CD8-positive, alpha-beta memory T cell (primary cell): ENCODE measurements around the gene DPP7. TPM values are rescaled to one million over a fixed set of nuclear protein-coding genes. Genes with fewer than 3 reads are reported as not detected.

ENCODE experiments used
- CTCF ChIA-PET: fragments of 350-600 bp; sonication (Branson Sonifier 250); formaldehyde crosslinking; loops from one replicate; lab custom pipeline; 2021; ENCODE audit warnings: antibody characterized with exemption; lab: Charles Lee
- POLR2A ChIA-PET: fragments of 350-600 bp; sonication (Branson Sonifier 250); formaldehyde crosslinking; loops from one replicate; lab custom pipeline; 2021; ENCODE audit warnings: antibody characterized with exemption; lab: Charles Lee
- DNase-seq, 5 donors: peaks; one replicate each; pipeline versions ENCODE4 v3.0.0 to v3.0.0-alpha.2; 2020 to 2022; ENCODE audit warnings: mixed read lengths in 1 of 5
- H3K27ac ChIP-seq: one replicate; pipeline ENCODE4 v1.7.0; 2013; ENCODE audit warnings: low read depth, mild to moderate bottlenecking, low read length, moderate library complexity
- H3K27me3 ChIP-seq: 2 replicates; pipeline ENCODE4 v1.7.0; 2013; ENCODE audit warnings: low read length, mild to moderate bottlenecking; ENCODE audit not compliant: insufficient read depth, poor library complexity, severe bottlenecking
- H3K36me3 ChIP-seq: 2 replicates; pipeline ENCODE4 v1.7.0; 2013; ENCODE audit warnings: mild to moderate bottlenecking, low read length, moderate library complexity; ENCODE audit not compliant: insufficient read depth
- H3K4me1 ChIP-seq: 2 replicates; pipeline ENCODE4 v1.7.0; 2013; ENCODE audit warnings: mild to moderate bottlenecking, low read length, moderate library complexity; ENCODE audit not compliant: insufficient read depth
- H3K4me3 ChIP-seq: 2 replicates; pipeline ENCODE4 v1.7.0; 2013; ENCODE audit warnings: mild to moderate bottlenecking, low read length
- H3K9me3 ChIP-seq: 2 replicates; pipeline ENCODE4 v1.7.0; 2013; ENCODE audit warnings: mild to moderate bottlenecking, low read length
- H3K27ac Mint-ChIP-seq, 8 donors: one replicate each; pipeline ENCODE4 v1.8.0; 2020 to 2021; ENCODE audit warnings: mixed read lengths in 8 of 8, mild to moderate bottlenecking in 6 of 8, inconsistent platforms in 3 of 8, moderate library complexity in 3 of 8
- H3K27me3 Mint-ChIP-seq, 2 donors: one replicate each; pipeline ENCODE4 v1.8.0; 2020 to 2021; ENCODE audit warnings: mixed read lengths in 2 of 2, mild to moderate bottlenecking in 1 of 2, moderate library complexity in 1 of 2
- H3K36me3 Mint-ChIP-seq, 3 donors: one replicate each; pipeline ENCODE4 v1.8.0; 2020 to 2021; ENCODE audit warnings: mixed read lengths in 3 of 3, inconsistent platforms in 1 of 3, mild to moderate bottlenecking in 1 of 3
- H3K4me1 Mint-ChIP-seq, 3 donors: one replicate each; pipeline ENCODE4 v1.8.0; 2020 to 2021; ENCODE audit warnings: mixed read lengths in 3 of 3, inconsistent platforms in 1 of 3, mild to moderate bottlenecking in 1 of 3
- H3K4me3 Mint-ChIP-seq, 7 donors: one replicate each; pipeline ENCODE4 v1.8.0; 2020 to 2021; ENCODE audit warnings: mixed read lengths in 7 of 7, mild to moderate bottlenecking in 6 of 7, moderate library complexity in 4 of 7, inconsistent platforms in 2 of 7
- H3K9me3 Mint-ChIP-seq, 5 donors: one replicate each; pipeline ENCODE4 v1.8.0; 2020 to 2022; ENCODE audit warnings: mixed read lengths in 5 of 5, mild to moderate bottlenecking in 3 of 5, moderate library complexity in 2 of 5, inconsistent platforms in 1 of 5
- polyA plus RNA-seq: library from polyadenylated mRNA; unstranded; fragments of 300-500 nt; fragmentation: Illumina TruSeq; gene quantifications from one replicate; pipeline ENCODE4 v1.2.3, GENCODE V29; 2021
- total RNA-seq, 2 experiments: library from RNA; stranded (reverse); gene quantifications; one replicate each; pipeline ENCODE4 v1.2.3, GENCODE V29; 2021

Gene DPP7
- total and polyA plus RNA-seq, 3 experiments from 2014 or later = 158 to 308 (median 294) TPM

DNA sequence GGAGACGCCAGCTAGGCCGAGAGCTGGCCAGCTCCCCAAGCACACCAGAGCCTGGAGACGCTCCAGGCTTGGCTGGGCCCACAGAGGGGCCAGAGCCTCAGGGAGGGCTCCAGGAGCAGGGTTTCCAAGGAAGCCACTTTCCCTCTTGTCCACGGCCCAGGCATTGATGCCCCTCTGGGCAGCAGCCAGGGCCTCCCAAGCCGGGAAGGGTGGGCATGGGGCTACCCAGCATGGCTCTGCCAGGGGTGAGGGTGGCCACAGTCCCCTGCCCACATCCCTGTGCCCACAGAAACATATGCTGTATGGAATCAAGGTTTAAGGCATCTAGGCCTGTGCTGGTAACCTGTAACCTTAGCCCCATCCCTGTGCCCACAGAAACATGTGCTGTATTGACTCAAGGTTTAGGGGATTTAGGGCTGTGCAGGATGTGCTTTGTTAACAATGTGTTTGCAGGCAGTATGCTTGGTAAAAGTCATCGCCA, 1.5 kb upstream of the DPP7 start:
- peaks cover 0 to 10% (median 0%) of the 10 kb centered on the region in 3 donors for H3K36me3 Mint-ChIP-seq
- POLR2A ChIA-PET = interaction anchor here (1.3 kb wide), 1 partner anchor 125 kb away, joined by 4 read pairs; the partner anchor contains the start of gene TUBB4B
- H3K9me3 Mint-ChIP-seq = no peaks in the 10 kb centered on the region

DNA sequence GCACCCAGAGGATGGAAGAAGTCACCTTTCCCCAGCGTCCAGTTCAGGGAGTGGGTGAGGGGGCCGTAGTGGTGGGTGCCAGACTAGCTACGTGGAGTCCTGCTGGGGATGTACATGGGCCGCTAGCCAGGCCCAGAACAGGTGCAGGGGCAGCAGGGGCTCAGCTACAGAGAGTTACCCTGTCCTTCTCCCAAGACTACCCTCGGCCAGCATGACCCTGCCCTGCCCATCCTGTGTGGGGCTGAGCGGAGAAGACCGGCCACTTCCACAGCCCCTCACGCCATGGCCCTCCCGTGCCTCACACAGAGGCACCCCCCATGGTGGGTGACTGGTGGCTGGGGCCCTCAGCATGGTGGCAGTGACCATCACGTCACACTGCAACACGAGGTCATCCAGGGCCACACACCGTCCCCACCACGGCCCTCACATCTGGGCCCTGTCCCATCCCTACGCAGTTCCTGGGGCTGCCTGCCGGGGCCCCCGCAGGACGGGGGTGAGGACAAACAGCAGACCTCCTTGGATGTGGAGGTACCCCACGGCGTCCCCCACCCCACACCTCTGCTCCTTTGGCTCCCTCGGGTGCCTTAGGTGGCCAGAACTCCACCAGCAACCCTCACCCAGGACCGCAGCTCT, 977 bp upstream of the DPP7 start:
- Mint-ChIP-seq H3K36me3 (peaks cover 0 to 14% (median 0%) of the 10 kb centered on the region in 3 donors), H3K9me3 (no peaks in the 10 kb centered on the region), H3K27me3 (peaks cover 0 to 1% of the 10 kb centered on the region in 2 donors), H3K4me3 (peak overlapping the region in 3 of 7 donors; percentile 20 to 66 (median 25)), H3K27ac (no peak overlapping the region), H3K4me1 (peaks cover 0 to 12% (median 3%) of the 10 kb centered on the region in 3 donors)
- Histone ChIP-seq H3K27me3 (no peaks in the 10 kb centered on the region), H3K4me3 (peak overlapping the region; percentile 50), H3K4me1 (peaks cover 10% of the 10 kb centered on the region), H3K27ac (no peak overlapping the region), H3K9me3 (no peaks in the 10 kb centered on the region), H3K36me3 (no peaks in the 10 kb centered on the region)
- DNase-seq = no peak
- ChIA-PET POLR2A (interaction anchor here (0.9 to 1.3 kb wide), 4 partner anchors 20 to 125 kb away, joined by 3 to 7 read pairs (median 5); partner anchors contain the start of genes MAN1B1 and TUBB4B), CTCF (interaction anchor here (0.8 to 1.6 kb wide), 5 partner anchors 20 to 121 kb away, joined by 3 to 6 read pairs (median 4); partner anchors contain the start of gene RNF224)

More for the DNA sequence above, 1.5 kb upstream of the DPP7 start:
- peak overlapping the region in 1 of 8 donors; percentile 88 for H3K27ac Mint-ChIP-seq
- CTCF ChIA-PET = interaction anchor here (1.4 to 1.6 kb wide), 2 partner anchors 99 to 120 kb away, joined by 3 to 4 read pairs; no protein-coding TSS in a partner anchor
- Histone ChIP-seq H3K27ac (no peak overlapping the region), H3K4me3 (no peak overlapping the region), H3K9me3 (no peaks in the 10 kb centered on the region), H3K36me3 (no peaks in the 10 kb centered on the region), H3K27me3 (no peaks in the 10 kb centered on the region), H3K4me1 (peaks cover 10% of the 10 kb centered on the region)
- peaks cover 0 to 12% (median 3%) of the 10 kb centered on the region in 3 donors for H3K4me1 Mint-ChIP-seq
- peaks cover 0 to 1% of the 10 kb centered on the region in 2 donors for H3K27me3 Mint-ChIP-seq
- no peak for DNase-seq
- peak overlapping the region in 3 of 7 donors; percentile 25 to 77 (median 44) for H3K4me3 Mint-ChIP-seq

DNA sequence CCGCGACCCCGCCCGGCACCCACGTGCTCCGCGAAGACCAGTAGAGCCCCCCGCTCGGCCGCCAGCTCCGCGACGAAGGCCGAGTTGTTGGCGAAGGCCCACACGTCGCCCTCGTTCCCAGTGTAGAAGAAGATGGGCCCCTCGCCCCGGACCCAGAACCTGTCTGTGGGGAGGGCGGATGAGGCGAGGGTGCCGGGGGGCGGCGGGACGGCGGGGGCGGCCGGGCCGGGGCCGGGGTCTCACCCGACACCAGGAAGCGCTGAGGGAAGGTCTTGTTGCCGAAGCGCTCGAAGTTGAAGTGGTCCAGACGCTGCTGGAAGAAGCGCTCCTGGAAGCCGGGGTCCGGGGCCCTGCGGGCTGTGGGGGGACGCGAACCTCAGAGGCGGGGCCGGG, 317 bp downstream of the DPP7 start:
- Mint-ChIP-seq H3K4me3 (peak overlapping the region; percentile 24 to 64 (median 51)), H3K4me1 (peaks cover 0 to 12% (median 3%) of the 10 kb centered on the region in 3 donors), H3K27me3 (peaks cover 0 to 1% of the 10 kb centered on the region in 2 donors), H3K27ac (peak overlapping the region in 1 of 8 donors; percentile 29), H3K36me3 (peaks cover 0 to 23% (median 0%) of the 10 kb centered on the region in 3 donors), H3K9me3 (no peaks in the 10 kb centered on the region)
- peak overlapping the region; percentile 50 for H3K4me3 ChIP-seq
- H3K27ac ChIP-seq = peak overlapping the region; percentile 38
- H3K27me3 ChIP-seq = no peaks in the 10 kb centered on the region
- CTCF ChIA-PET = interaction anchor here (1.5 to 1.8 kb wide), 4 partner anchors 18 to 122 kb away, joined by 4 to 12 read pairs (median 6); partner anchors contain the start of gene RNF224
- no peaks in the 10 kb centered on the region for H3K9me3 ChIP-seq
- H3K36me3 ChIP-seq = no peaks in the 10 kb centered on the region
- DNase-seq = no peak
- peaks cover 10% of the 10 kb centered on the region for H3K4me1 ChIP-seq
- POLR2A ChIA-PET = interaction anchor here (0.7 to 1.8 kb wide), 5 partner anchors 15 to 127 kb away, joined by 3 to 10 read pairs (median 6); partner anchors contain the start of gene TUBB4B

DNA sequence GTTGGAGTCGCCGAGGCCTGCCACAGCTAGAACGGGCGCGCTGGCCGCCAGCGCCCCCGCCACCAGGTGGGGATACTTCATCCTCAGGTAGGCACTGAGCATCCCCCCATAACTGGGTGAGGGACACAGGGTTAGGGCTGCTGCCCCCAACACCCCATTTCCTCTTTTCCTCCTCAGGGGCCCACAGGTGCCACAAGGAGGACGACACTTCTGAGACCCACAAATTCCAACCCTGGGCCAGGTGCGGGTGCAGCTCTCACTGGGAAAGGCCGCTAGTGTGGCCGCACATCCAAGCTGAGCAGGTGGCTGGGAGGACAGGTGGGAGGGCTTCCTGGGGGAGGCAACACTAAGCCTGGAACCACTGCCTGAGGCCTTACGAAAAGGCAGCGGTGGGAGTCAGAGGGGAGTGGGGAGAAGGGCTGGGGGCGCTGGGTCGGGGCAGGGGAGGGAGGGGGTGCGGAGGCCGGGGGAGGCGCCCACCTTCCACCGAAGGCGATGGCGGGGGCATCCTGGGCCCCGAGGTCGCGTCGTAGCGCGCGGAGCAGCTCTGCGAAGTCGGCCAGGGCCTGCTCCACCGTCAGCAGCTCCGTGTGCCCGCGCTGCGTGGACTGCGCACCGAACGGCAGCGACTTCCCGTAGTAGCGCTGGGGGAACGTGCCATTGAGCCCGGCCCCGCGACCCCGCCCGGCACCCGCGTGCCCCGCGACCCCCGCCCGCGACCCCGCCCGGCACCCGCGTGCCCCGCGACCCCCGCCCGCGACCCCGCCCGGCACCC, 961 bp downstream of the DPP7 start:
- Mint-ChIP-seq H3K27ac (peak overlapping the region in 2 of 8 donors; percentile 51 to 63), H3K9me3 (no peaks in the 10 kb centered on the region), H3K36me3 (peaks cover 0 to 30% (median 0%) of the 10 kb centered on the region in 3 donors), H3K27me3 (peaks cover 0 to 1% of the 10 kb centered on the region in 2 donors), H3K4me1 (peaks cover 0 to 9% (median 3%) of the 10 kb centered on the region in 3 donors), H3K4me3 (peak overlapping the region; percentile 24 to 87 (median 69))
- Histone ChIP-seq H3K27me3 (no peaks in the 10 kb centered on the region), H3K4me1 (peaks cover 10% of the 10 kb centered on the region), H3K4me3 (no peak overlapping the region), H3K27ac (no peak overlapping the region), H3K36me3 (peaks cover 2% of the 10 kb centered on the region), H3K9me3 (no peaks in the 10 kb centered on the region)
- ChIA-PET CTCF (interaction anchor here (1.7 to 1.8 kb wide), 3 partner anchors 18 to 123 kb away, joined by 4 to 12 read pairs (median 7); no protein-coding TSS in a partner anchor), POLR2A (interaction anchor here (0.5 to 1.8 kb wide), 6 partner anchors 10 to 127 kb away, joined by 3 to 10 read pairs (median 4); partner anchors contain the start of genes MAN1B1 and TUBB4B)
- DNase-seq = peak in 2 of 5 donors; percentile 33 to 64

DNA sequence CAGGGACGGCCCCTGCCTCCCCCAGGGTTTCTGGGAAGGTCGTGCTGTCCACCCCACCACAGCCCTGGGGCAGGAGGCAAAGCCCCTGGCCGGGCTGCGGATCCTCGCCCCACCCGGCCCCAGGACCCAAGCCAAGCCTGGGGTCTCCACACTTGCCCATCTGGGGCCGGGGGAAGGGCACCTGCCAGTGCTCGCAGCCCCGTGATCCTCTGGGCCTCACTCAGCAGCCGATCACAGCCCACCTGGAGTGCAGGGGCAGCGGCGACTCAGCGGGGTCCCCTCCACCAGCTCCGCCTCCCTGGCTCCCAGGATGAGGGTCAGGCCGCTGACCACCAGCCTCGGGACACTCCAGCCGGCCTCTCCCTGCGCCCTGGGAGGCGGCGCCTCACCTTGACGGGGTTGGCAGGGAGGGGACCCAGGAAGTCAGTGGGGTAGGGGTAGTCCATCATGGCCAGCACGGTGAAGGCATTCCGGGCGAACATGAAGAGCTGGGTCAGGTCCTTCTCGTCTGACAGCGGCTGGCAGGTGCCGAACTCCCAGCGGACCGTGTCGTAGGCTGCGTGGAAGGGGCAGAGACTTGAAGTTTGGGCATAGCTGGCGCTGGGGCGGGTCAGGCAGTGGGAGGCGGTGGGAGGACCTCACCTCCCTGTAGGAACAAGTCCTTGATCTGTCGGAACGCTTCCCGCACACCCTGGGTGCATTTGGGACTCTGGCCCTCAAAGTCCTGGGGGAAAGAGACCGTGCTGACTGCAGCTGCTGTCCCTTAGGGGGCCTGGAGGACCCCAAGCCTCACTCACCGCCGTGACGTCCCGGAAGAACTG, 1.8 kb downstream of the DPP7 start:
- peak overlapping the region in 5 of 7 donors; percentile 62 to 87 (median 70) for H3K4me3 Mint-ChIP-seq

DNA sequence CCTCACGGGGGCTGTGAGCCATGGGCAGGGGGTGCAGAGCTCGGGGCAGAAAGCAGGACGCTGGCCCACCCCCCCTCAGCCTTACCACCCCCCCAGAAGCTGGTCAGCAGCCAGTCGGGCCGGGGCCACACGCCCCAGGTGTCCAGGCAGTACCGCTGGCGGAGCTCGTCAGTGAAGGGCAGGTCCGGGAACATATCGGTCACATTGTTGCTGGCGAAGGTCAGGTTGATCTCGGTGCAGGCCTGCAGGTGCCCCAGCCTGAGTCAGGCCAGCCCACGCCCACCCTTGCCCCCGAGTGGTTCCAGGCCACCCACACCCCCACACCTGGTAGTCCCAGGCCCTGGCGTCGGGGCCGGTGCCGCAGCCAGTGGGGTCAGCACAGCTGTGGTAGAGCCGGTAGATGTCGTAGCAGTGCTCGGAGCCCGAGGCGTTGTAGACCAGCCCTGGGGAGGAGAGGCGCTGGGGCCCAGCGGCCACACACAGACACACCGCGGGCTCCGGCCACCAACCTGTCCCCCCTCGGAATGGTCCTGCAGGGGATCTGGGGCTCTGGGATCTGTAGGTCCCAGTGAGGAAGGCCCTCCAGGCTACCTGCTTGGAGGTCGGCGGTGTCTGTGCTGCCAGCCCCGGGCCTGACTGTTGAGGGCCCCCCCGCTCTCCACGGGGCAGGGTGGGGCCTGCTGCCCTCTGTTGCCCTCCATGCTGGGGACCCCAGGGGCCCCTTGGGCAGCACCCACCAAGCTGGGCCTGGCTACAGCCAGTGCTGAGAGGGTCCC, 2.6 kb downstream of the DPP7 start:
- Mint-ChIP-seq H3K9me3 (no peaks in the 10 kb centered on the region), H3K4me1 (peaks cover 0 to 9% (median 3%) of the 10 kb centered on the region in 3 donors), H3K36me3 (peaks cover 0 to 44% (median 0%) of the 10 kb centered on the region in 3 donors), H3K27me3 (peaks cover 0 to 1% of the 10 kb centered on the region in 2 donors), H3K4me3 (peak overlapping the region in 1 of 7 donors; percentile 28), H3K27ac (peak overlapping the region in 1 of 8 donors; percentile 33)
- POLR2A ChIA-PET = interaction anchor here (0.6 kb wide), 1 partner anchor 91 kb away, joined by 10 read pairs; no protein-coding TSS in a partner anchor
- no peak for DNase-seq
- Histone ChIP-seq H3K36me3 (peaks cover 12% of the 10 kb centered on the region), H3K27me3 (no peaks in the 10 kb centered on the region), H3K4me1 (peaks cover 10% of the 10 kb centered on the region), H3K9me3 (no peaks in the 10 kb centered on the region), H3K4me3 (no peak overlapping the region), H3K27ac (no peak overlapping the region)
- CTCF ChIA-PET = interaction anchor here (0.9 kb wide), 1 partner anchor 65 kb away, joined by 3 read pairs; the partner anchor contains the start of gene NPDC1

More for the DNA sequence above, 1.8 kb downstream of the DPP7 start:
- peaks cover 7% of the 10 kb centered on the region for H3K36me3 ChIP-seq
- H3K4me3 ChIP-seq = no peak overlapping the region
- Mint-ChIP-seq H3K9me3 (no peaks in the 10 kb centered on the region), H3K27ac (peak overlapping the region in 2 of 8 donors; percentile 9 to 66), H3K27me3 (peaks cover 0 to 1% of the 10 kb centered on the region in 2 donors), H3K4me1 (peaks cover 0 to 9% (median 3%) of the 10 kb centered on the region in 3 donors), H3K36me3 (peaks cover 0 to 38% (median 0%) of the 10 kb centered on the region in 3 donors)
- H3K9me3 ChIP-seq = no peaks in the 10 kb centered on the region
- CTCF ChIA-PET = interaction anchor here (1.7 to 1.8 kb wide), 3 partner anchors 17 to 124 kb away, joined by 4 to 12 read pairs (median 7); no protein-coding TSS in a partner anchor
- H3K4me1 ChIP-seq = peaks cover 10% of the 10 kb centered on the region
- H3K27ac ChIP-seq = no peak overlapping the region
- DNase-seq = peak in 1 of 5 donors; percentile 50
- no peaks in the 10 kb centered on the region for H3K27me3 ChIP-seq
- POLR2A ChIA-PET = interaction anchor here (0.6 to 1.8 kb wide), 3 partner anchors 17 to 90 kb away, joined by 3 to 10 read pairs (median 10); partner anchors contain the start of gene MAN1B1
